AG09309 (cell line): ENCODE data around the gene ASCC3.

Source experiments
- DNase-seq: peaks from one replicate; pipeline ENCODE4 v3.0.0-alpha.2; 2010; ENCODE audit warnings: low read depth
- H3K4me3 ChIP-seq: 2 replicates; pipeline ENCODE4 v1.5.1; 2011; ENCODE audit warnings: mild to moderate bottlenecking, low read depth, low read length, moderate library complexity; ENCODE audit not compliant: control insufficient read depth
- TF ChIP-seq, protein P1 (sequence below): IDR thresholded peaks from 2 replicates; pipeline ENCODE4 v1.5.1; 2011; ENCODE audit warnings: mild to moderate bottlenecking, low read depth, low read length, inconsistent platforms; ENCODE audit not compliant: insufficient read depth, control insufficient read depth; ENCODE audit errors: missing control alignments

The ASCC3 gene

DNA sequence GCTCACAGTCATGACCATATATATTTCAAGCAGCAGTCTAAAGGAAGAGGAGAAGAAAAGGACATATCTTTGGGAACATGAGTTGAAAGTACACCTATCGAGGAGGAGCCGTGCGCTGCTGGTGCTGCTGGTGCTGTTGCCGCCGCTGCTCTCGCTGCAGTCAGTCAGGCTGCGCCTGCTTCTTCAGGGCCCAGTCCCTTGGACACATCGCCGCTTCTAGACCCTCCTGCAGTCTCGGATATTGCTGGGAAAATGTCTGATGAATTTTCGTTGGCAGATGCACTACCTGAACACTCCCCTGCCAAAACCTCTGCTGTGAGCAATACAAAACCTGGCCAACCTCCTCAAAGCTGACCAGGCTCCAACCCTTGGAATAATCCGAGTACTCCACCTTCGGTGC lies 8.2 kb upstream of the ASCC3 start:
- TF ChIP-seq, protein P1, sequence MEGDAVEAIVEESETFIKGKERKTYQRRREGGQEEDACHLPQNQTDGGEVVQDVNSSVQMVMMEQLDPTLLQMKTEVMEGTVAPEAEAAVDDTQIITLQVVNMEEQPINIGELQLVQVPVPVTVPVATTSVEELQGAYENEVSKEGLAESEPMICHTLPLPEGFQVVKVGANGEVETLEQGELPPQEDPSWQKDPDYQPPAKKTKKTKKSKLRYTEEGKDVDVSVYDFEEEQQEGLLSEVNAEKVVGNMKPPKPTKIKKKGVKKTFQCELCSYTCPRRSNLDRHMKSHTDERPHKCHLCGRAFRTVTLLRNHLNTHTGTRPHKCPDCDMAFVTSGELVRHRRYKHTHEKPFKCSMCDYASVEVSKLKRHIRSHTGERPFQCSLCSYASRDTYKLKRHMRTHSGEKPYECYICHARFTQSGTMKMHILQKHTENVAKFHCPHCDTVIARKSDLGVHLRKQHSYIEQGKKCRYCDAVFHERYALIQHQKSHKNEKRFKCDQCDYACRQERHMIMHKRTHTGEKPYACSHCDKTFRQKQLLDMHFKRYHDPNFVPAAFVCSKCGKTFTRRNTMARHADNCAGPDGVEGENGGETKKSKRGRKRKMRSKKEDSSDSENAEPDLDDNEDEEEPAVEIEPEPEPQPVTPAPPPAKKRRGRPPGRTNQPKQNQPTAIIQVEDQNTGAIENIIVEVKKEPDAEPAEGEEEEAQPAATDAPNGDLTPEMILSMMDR: no peak
- no peak overlapping the region for H3K4me3 ChIP-seq
- DNase-seq: no peak

DNA sequence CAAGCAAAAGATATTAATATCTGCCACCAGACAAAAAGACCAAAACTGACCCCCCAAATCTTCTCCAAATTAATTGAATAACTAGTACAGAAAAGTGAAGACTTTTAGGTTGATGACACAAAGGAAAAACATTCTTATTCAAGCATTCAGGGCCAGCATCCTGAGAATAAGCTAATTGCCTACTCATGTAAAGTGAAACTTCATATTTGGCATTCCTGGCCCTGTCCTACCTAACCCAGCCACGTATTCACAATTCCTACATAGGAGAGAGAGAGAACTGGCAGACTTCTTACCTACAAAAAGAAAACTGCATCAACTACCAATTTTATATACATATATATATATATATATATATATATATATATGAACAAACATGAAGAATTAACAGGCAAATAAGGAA lies 4.9 kb upstream of the ASCC3 start:
- TF ChIP-seq, protein P1: no peak
- no peak overlapping the region for H3K4me3 ChIP-seq
- DNase-seq: no peak

DNA sequence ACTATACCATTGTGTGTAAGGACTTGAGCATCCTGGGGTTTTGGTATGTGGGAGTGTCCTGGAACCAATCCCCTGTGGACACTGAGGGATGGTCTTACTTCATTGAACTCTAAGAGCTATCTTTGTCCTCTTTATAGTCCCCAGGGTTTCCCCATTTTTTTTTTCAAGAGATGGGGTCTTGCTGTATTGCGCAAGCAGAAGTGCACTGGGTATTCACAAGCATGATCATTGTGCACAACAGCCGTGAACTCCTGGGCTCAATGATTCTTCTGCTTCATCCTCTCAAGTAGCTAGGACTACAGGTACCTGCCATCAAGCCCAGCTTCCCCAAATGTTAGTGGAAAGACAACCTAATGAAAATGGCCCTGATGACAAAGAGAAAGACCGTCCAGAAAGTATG lies 2.2 kb upstream of the ASCC3 start:
- TF ChIP-seq, protein P1: no peak

DNA sequence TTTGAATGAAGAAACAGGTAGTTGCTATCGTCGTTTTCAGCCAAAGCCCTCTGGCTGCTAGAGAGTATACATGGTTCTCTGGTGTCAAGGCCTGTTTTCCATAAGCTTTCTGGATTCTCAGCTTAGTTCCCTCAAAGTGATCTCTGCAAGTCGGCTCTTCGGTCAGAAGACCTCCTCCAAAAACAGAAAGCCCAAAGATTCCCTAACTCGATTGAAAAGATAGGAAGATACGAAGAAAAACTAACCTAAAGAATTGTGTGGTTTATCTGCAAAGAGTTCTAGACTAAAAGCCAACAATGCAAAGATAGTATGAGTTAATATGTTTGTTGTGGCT lies 545 bp upstream of the ASCC3 start:
- peak overlapping the region; percentile 92 for H3K4me3 ChIP-seq
- TF ChIP-seq, protein P1: no peak
- no peak for DNase-seq

More for the DNA sequence above, 2.2 kb upstream of the ASCC3 start:
- DNase-seq: no peak
- H3K4me3 ChIP-seq: no peak overlapping the region

DNA sequence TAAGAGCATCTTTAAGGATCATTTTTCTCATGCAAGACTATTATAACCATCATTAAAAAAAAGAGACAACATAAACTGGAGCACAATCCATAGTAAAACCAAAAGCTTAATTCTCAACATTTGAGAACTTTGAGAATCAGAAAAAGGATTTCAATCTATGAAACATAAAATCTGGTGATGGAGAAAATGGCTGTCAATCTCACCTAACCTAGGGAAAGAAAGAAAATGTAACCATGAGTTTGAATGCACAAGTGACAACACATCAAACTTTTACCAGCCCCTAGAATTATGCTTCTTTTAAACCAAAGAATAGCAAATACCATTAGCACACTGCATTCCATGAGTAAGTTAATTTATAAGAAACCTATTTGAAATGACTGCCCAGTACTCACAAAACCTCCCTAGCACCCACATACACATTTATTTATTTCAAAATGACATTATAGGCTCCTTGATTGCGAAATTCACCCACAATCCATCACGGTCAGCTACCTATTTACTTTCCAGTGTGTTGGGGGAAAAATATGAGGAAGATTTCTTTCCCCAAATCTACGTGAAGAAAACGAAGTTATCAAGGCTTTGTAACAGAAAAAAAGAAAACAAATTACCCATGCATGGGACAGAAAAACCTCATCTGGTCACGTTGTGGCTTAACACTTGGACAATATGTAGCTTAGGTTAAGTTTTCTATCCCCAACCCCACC lies 828 bp downstream of the ASCC3 start:
- H3K4me3 ChIP-seq: peak overlapping the region; percentile 92
- DNase-seq: no peak
- TF ChIP-seq, protein P1: no peak

DNA sequence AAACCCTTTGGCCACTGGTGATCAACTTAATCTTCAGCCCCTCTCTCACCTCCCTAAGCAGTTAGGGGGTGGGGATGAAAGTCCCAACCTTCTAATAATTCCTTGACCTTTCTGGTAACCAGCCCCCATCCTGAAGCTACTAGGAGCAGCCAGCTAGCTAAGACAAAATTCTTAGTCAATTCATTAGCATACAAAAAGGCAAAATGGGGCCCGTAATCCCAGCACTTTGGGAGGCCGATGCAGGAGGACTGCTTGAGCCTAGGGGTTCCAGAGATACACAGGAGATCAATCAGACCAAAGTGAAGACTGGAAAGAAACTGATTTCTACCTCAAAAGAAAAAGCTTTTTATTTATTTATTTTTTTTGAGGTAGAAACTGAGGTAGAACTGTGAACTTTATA lies 1.8 kb downstream of the ASCC3 start:
- no peak for DNase-seq
- TF ChIP-seq, protein P1: no peak
- no peak overlapping the region for H3K4me3 ChIP-seq
